Central memory CD4-positive, alpha-beta T cell (primary cell): Measurements from ENCODE around the gene CCR8.
"Not testable (repeated sequence)": the region's sequence is repeated elsewhere in the genome, so short reads cannot be mapped to it uniquely, and the experiment has no call there.

Source experiments
- DNase-seq: peaks from one replicate; pipeline ENCODE4 v3.0.0; 2022

The CCR8 gene

GRCh38 chr3:39317571-39318169 is 11.8 kb upstream of the CCR8 start:
- no peak for DNase-seq

- DNase-seq, result no peak
These were observed 11.2 kb upstream of the CCR8 start for GRCh38 chr3:39318301-39318700.

GRCh38 chr3:39319249-39319648 is 10.3 kb upstream of the CCR8 start:
- DNase-seq, result no peak

- DNase-seq, result not testable (repeated sequence)
These were observed 7.9 kb upstream of the CCR8 start for GRCh38 chr3:39321574-39321983.

GRCh38 chr3:39322209-39322715 is 7.2 kb upstream of the CCR8 start:
- not testable (repeated sequence) for DNase-seq

- no peak for DNase-seq
These were observed 6.6 kb upstream of the CCR8 start for GRCh38 chr3:39322936-39323335.

GRCh38 chr3:39323494-39323893 is 6.0 kb upstream of the CCR8 start:
- no peak for DNase-seq

- no peak for DNase-seq
These were observed 4.3 kb upstream of the CCR8 start for GRCh38 chr3:39325236-39325635.

- no peak for DNase-seq
These were observed 2.3 kb upstream of the CCR8 start for GRCh38 chr3:39327053-39327745.

GRCh38 chr3:39327746-39328349 is 1.7 kb upstream of the CCR8 start:
- peak; percentile 12 for DNase-seq

- DNase-seq, result no peak
These were observed 1.3 kb downstream of the CCR8 start for GRCh38 chr3:39330824-39331223.

GRCh38 chr3:39332525-39332924 is 3.0 kb downstream of the CCR8 start:
- DNase-seq, result no peak

GRCh38 chr3:39333607-39334006 is 4.1 kb downstream of the CCR8 start:
- DNase-seq, result no peak

- no peak for DNase-seq
These were observed 4.7 kb downstream of the CCR8 start for GRCh38 chr3:39334205-39334604.

GRCh38 chr3:39338201-39338600 is 8.7 kb downstream of the CCR8 start:
- DNase-seq, result no peak

GRCh38 chr3:39339086-39339485 is 9.6 kb downstream of the CCR8 start:
- DNase-seq, result no peak

GRCh38 chr3:39343076-39343717 is 13.7 kb downstream of the CCR8 start:
- no peak for DNase-seq

- no peak for DNase-seq
These were observed 14.3 kb downstream of the CCR8 start for GRCh38 chr3:39343760-39344159.

GRCh38 chr3:39344746-39345344 is 15.3 kb downstream of the CCR8 start:
- DNase-seq, result no peak

GRCh38 chr3:39346785-39347585 is 17.5 kb downstream of the CCR8 start:
- DNase-seq, result no peak

- DNase-seq, result no peak
These were observed 18.0 kb downstream of the CCR8 start for GRCh38 chr3:39347586-39347876.

GRCh38 chr3:39349080-39349479 is 19.6 kb downstream of the CCR8 start:
- no peak for DNase-seq

GRCh38 chr3:39350714-39351113 is 21.2 kb downstream of the CCR8 start:
- no peak for DNase-seq
